T-helper 17 cell (primary cell): ENCODE data around the gene ZNF644. TPM values are rescaled to one million over a fixed set of nuclear protein-coding genes. Genes with fewer than 3 reads are reported as not detected.
"Not testable (repeated sequence)": the region's sequence is repeated elsewhere in the genome, so short reads cannot be mapped to it uniquely, and the experiment has no call there.

Experiments
- ATAC-seq: fragments of 150-1000 bp; cut with Tn5 transposase; 2 replicates; pipeline ENCODE4 v1.10.0; 2021; ENCODE audit warnings: mild to moderate bottlenecking, moderate library complexity
- DNase-seq, 3 donors: peaks; one replicate each; pipeline versions ENCODE4 v3.0.0 to v3.0.0-alpha.2; 2020 to 2021
- H3K9me3 ChIP-seq: one replicate; pipeline ENCODE4 v1.7.0; 2013; ENCODE audit warnings: low read length, mild to moderate bottlenecking; ENCODE audit not compliant: control insufficient read depth, poor library complexity, severe bottlenecking
- H3K27ac Mint-ChIP-seq: one replicate; pipeline ENCODE4 v1.8.0; 2022; ENCODE audit warnings: mild to moderate bottlenecking, moderate library complexity, mixed read lengths
- H3K27me3 Mint-ChIP-seq: one replicate; pipeline ENCODE4 v1.8.0; 2022; ENCODE audit warnings: mixed read lengths
- H3K36me3 Mint-ChIP-seq: one replicate; pipeline ENCODE4 v1.8.0; 2022; ENCODE audit warnings: low read depth, mixed read lengths
- H3K4me1 Mint-ChIP-seq: one replicate; pipeline ENCODE4 v1.8.0; 2022; ENCODE audit warnings: mild to moderate bottlenecking, mixed read lengths
- H3K4me3 Mint-ChIP-seq: one replicate; pipeline ENCODE4 v1.8.0; 2022; ENCODE audit warnings: mild to moderate bottlenecking, moderate library complexity, mixed read lengths
- total RNA-seq, 4 donors: library from RNA in 2 of 4; stranded (reverse) in 2 of 4; gene quantifications; one replicate each; pipeline ENCODE4 v1.2.3 and lab custom pipeline; 2022 to 2026

Gene ZNF644
- total RNA-seq, 2 donors from 2014 or later, result 126 to 136 TPM

DNA sequence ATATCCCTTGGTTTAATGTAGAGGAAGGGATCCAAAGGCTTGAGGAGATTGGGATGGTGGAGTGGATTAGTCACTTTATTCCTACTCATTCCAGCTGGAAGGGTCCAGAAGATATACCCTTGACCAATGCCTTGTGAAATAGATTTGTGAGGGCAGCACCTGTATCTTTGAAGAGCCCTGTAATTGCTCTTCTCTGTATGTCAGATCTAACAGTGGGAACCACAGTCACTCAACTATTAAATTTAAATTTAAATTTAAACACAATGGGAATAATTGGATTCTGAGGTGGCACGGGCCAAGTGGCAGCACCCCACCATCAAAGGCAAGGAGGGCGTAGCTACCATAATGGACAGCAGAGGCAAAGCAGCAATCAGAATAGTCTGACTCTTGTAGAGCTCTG lies 20.5 kb upstream of the ZNF644 start:
- not testable (repeated sequence) for H3K27ac Mint-ChIP-seq, H3K9me3 ChIP-seq, H3K4me3 Mint-ChIP-seq, H3K4me1 Mint-ChIP-seq, ATAC-seq, DNase-seq, H3K36me3 Mint-ChIP-seq
- peaks cover 12% of the 10 kb centered on the region for H3K27me3 Mint-ChIP-seq

DNA sequence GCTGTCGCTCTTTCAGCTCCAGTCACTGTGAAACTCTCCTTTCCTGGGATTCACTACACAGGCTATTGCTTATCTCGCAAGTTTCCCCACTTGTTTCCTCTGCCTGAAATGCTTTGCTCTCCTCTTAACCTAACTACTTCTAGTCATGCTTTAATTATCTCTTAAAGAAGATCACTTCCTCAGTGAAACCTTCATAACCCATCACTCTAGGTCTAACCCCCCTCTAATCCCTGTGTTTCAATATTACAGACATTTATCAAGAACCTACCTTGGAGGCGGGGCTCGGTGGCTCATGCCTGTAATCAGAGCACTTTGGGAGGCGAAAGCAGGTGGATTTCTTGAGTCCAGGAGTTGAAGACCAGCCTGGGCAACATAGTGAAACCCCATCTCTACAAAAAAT lies 16.7 kb upstream of the ZNF644 start:
- ATAC-seq (no peak), DNase-seq (no peak)
- no peak overlapping the region for H3K4me3 Mint-ChIP-seq
- no peaks in the 10 kb centered on the region for H3K9me3 ChIP-seq
- no peak overlapping the region for H3K27ac Mint-ChIP-seq
- H3K27me3 Mint-ChIP-seq, result peaks cover 24% of the 10 kb centered on the region
- H3K4me1 Mint-ChIP-seq, result no peaks in the 10 kb centered on the region
- H3K36me3 Mint-ChIP-seq, result peaks cover 2% of the 10 kb centered on the region

DNA sequence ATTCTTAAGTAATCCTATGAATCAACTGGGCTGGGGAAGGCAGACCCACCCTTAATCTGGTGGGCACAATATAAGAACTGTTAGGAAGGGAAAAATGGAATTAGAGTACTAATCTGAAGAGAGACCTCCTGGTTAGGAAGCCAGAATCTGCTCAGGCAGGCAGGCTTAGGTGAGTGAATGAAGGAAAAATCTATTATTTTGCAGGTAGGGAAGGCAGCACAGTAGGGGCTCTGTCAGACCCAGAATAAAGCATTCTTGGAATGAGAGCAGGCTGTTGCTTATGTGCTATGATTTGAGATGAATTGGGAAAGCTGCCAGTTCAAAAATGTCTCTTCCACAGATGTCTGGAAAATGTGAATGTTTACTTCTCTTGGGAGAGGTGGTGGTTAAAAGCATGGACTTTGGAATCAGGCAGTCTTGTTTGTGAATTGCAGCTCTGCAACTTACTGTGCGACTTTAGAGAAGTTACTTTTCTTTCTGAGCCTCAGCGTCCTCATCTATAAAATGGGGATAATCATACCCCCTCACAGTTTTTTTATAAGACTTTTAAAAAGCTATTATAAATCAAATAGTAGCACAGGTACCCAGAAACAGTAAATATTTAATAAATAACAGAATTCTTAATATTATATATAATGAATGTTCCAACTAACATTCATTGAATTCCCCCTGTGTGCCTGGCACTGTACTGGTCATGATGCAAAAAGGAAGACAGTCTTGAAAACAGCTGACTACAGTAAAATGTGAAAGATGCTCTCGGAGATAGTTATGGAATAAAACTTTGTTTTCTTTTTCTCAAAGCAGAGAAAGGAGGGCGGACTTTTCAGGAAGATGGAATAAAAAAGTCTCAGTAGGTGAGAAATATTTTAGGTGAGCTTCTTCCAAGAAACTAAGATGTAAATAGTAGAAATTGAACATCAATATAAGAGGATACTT lies 15.3 kb upstream of the ZNF644 start:
- no peak for ATAC-seq
- Mint-ChIP-seq H3K27me3 (peaks cover 37% of the 10 kb centered on the region), H3K4me1 (no peaks in the 10 kb centered on the region), H3K4me3 (no peak overlapping the region), H3K36me3 (peaks cover 4% of the 10 kb centered on the region), H3K27ac (no peak overlapping the region)
- H3K9me3 ChIP-seq, result no peaks in the 10 kb centered on the region
- DNase-seq, result no peak

DNA sequence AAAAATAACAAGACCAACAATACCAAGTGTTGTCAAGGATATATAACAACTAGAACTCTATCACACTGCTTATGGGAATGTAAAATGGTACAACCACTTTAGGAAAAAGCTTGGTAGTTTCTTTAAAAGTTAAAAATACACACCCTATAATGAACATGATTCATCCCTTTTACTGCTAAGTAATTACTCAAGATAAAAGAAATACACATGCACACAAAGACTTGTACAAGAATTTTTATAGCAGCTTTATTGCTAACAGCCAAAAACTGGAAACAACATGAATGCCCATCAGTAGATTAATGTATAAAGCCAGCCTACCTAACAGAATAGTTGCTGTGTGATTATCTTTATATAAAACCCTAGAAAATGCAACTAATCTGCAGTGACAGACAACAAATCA lies 10.5 kb upstream of the ZNF644 start:
- H3K4me3 Mint-ChIP-seq, result no peak overlapping the region
- H3K36me3 Mint-ChIP-seq, result peaks cover 8% of the 10 kb centered on the region
- DNase-seq (no peak), ATAC-seq (no peak)
- H3K27me3 Mint-ChIP-seq, result peaks cover 52% of the 10 kb centered on the region
- H3K27ac Mint-ChIP-seq, result no peak overlapping the region
- no peaks in the 10 kb centered on the region for H3K4me1 Mint-ChIP-seq
- no peaks in the 10 kb centered on the region for H3K9me3 ChIP-seq

DNA sequence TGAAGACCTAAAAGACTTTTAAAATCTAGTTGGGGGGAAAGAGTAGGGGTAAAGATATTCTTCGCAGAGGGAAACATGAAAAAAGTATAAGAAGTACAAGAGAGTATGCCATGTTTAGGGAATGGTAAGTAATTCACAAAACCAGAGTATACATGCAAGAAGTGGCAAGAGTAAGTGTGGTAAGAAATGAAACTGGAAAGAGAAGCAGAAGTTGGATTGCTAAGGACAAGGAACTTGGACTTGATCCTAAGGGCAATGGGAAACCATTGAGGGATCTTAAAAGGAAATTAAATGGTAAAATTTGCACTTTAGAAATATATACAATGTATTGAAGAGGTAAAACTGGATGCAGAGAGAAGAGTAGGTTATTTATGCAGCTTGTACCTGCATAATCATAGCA lies 9.2 kb upstream of the ZNF644 start:
- H3K36me3 Mint-ChIP-seq, result peaks cover 6% of the 10 kb centered on the region
- H3K9me3 ChIP-seq, result no peaks in the 10 kb centered on the region
- no peak overlapping the region for H3K4me3 Mint-ChIP-seq
- H3K27me3 Mint-ChIP-seq, result peaks cover 44% of the 10 kb centered on the region
- ATAC-seq (no peak), DNase-seq (no peak)
- H3K27ac Mint-ChIP-seq, result no peak overlapping the region
- peaks cover 2% of the 10 kb centered on the region for H3K4me1 Mint-ChIP-seq

DNA sequence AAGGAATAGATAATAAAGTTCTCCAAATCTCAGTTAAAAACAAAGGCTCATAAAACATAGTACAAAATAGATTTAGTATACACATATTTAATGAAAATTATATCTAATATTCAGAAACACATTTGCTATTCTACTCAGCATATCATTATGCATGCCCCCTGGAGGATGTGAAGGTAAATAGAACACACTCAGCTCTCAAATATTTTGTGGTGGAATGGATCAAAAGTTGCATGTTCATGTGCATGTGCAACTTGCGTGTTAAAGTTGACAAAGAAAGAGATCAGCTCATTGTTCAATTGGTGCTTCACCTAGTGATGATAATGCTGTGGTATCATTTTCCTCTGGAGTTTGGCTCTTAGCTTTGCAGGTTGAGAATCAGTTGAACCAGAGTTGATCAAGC lies 4.9 kb upstream of the ZNF644 start:
- Mint-ChIP-seq H3K36me3 (peaks cover 5% of the 10 kb centered on the region), H3K27me3 (peaks cover 15% of the 10 kb centered on the region), H3K27ac (no peak overlapping the region), H3K4me3 (no peak overlapping the region), H3K4me1 (peaks cover 19% of the 10 kb centered on the region)
- ATAC-seq (no peak), DNase-seq (no peak)
- H3K9me3 ChIP-seq, result no peaks in the 10 kb centered on the region

DNA sequence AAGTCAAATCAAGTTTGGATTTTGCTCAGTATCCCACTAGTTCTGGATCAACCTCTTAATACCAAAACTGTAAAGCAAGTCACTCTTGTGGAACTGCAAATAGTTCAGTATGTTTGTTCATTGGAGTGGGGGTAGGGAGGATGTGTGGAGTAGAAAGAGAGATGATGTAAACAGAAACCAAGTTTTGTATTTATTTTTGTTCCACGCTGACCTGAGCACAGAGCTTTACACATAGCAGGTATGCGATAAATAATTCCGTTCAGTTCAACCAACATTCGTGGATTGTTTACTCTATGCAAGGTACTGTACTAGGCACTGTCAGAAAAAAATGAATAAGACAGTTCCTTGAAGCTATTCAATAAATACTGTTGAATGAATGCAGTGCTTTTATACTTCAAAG lies 4.5 kb upstream of the ZNF644 start:
- H3K36me3 Mint-ChIP-seq, result peaks cover 4% of the 10 kb centered on the region
- peaks cover 12% of the 10 kb centered on the region for H3K27me3 Mint-ChIP-seq
- H3K4me1 Mint-ChIP-seq, result peaks cover 19% of the 10 kb centered on the region
- H3K4me3 Mint-ChIP-seq, result no peak overlapping the region
- H3K27ac Mint-ChIP-seq, result no peak overlapping the region
- ATAC-seq, result no peak
- no peak for DNase-seq
- no peaks in the 10 kb centered on the region for H3K9me3 ChIP-seq

DNA sequence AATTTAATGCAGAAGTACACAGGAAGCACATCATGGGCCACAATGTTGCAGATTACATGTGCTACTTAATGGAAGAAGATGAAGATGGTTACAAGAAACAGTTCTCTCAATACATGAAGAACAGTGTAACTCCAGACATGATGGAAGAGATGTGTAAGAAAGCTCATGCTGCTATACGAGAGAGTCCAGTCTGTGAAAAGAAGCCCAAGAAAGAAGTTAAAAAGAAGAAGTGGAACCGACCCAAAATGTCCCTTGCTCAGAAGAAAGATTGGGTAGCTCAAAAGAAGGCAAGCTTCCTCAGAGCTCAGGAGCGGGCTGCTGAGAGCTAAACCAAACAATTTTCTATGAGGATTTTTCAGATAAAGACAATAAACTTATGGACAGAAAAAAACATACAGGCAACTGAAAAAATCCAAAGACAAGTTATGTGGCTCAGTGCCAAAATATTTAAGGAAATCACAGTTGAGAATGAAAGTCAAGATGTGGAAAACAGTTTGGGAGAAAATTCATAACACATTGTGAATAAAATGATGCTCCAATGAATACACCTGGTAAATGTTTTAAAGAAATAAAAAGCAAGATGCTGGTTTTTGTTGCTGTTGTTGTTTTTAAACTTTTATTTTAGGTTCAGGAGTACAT lies 2.8 kb upstream of the ZNF644 start:
- no peaks in the 10 kb centered on the region for H3K9me3 ChIP-seq
- ATAC-seq (no peak), DNase-seq (no peak)
- no peak overlapping the region for H3K4me3 Mint-ChIP-seq
- no peaks in the 10 kb centered on the region for H3K27me3 Mint-ChIP-seq
- H3K36me3 Mint-ChIP-seq, result peaks cover 2% of the 10 kb centered on the region
- peaks cover 29% of the 10 kb centered on the region for H3K4me1 Mint-ChIP-seq
- peak overlapping the region; percentile 95 for H3K27ac Mint-ChIP-seq

DNA sequence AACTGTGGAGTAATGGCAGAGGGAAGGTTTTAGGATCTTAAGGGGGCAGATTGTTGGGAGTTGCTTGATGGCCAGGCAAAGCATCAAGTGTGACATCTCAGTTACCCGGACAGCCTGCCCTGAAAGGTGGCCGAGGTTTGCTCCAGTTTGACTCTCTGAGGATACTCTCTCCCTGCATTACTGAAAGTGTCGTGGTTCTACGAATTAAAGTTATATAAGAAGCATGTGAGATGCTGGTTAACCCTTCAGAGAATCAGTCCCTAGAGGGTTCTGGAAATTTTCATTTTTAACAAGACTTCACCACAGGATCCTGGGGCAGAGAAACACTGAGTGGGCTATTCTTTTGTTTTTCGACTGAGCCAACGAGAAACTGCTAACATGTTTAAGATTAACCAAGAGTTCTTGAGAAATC lies 689 bp upstream of the ZNF644 start:
- H3K4me1 Mint-ChIP-seq, result peaks cover 42% of the 10 kb centered on the region
- peaks cover 2% of the 10 kb centered on the region for H3K36me3 Mint-ChIP-seq
- DNase-seq (no peak), ATAC-seq (no peak)
- peak overlapping the region; percentile 94 for H3K4me3 Mint-ChIP-seq
- H3K9me3 ChIP-seq, result no peaks in the 10 kb centered on the region
- H3K27ac Mint-ChIP-seq, result peak overlapping the region; percentile 95
- H3K27me3 Mint-ChIP-seq, result no peaks in the 10 kb centered on the region

DNA sequence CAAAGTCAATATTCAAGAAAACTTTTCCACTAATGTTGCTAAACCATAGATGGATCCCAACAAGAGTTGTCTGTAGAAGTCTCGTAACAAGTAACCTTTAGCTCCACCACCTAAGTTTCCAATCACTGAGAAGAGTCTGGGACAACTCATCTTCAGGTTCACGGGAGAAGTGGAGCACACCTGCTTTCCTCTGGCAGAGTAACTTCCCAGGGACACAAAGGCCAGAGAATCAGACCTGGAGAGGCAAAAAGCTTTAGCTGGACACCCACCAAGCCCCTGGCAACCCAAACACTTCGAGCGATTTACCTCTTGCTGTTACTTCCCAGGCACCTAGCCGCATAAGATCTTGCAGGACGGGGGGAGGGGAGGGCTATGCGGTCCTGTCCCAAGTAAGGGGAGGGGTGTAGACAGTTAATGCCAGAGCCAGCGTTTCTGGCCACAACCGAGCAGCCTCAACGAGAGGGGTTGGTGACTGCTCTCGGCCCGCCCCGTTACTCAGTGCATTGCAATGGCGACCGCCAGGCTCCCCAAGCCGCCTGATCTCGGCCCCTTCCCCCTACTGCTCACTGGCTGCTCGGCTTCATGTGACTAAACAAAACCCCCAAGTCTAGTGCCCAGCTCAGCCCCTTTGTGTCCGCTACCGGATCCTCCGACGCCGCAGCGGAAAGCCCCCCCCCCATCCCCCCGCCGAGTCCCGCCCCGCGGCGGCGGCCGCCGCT lies 709 bp downstream of the ZNF644 start:
- Mint-ChIP-seq H3K27ac (peak overlapping the region; percentile 95), H3K4me1 (peaks cover 41% of the 10 kb centered on the region), H3K27me3 (no peaks in the 10 kb centered on the region), H3K4me3 (peak overlapping the region; percentile 94), H3K36me3 (peaks cover 2% of the 10 kb centered on the region)
- peak; percentile 56 for ATAC-seq
- no peaks in the 10 kb centered on the region for H3K9me3 ChIP-seq
- DNase-seq, result peak; percentile 53 to 73 (median 70)

DNA sequence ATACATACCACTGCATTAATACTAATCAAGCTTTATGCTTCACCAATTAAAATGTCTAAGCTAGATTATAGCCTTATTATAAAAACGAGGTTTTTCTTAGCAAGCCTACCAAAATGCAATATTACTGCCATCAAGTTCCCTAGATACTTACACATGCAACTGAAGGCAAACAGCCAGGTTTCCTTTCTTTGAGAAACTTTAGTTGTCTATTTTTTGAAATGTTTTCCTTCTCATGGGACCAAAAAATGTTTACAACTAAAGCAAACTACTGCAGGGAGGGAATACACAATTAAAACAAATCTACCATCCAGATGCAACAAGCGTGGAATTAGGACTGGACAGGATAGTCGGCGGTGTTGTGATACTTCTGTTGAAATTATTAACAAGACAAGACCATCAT lies 1.3 kb downstream of the ZNF644 start:
- H3K9me3 ChIP-seq, result no peaks in the 10 kb centered on the region
- peak overlapping the region; percentile 95 for H3K27ac Mint-ChIP-seq
- DNase-seq (no peak), ATAC-seq (no peak)
- H3K4me3 Mint-ChIP-seq, result peak overlapping the region; percentile 94
- peaks cover 2% of the 10 kb centered on the region for H3K36me3 Mint-ChIP-seq
- no peaks in the 10 kb centered on the region for H3K27me3 Mint-ChIP-seq
- H3K4me1 Mint-ChIP-seq, result peaks cover 46% of the 10 kb centered on the region

DNA sequence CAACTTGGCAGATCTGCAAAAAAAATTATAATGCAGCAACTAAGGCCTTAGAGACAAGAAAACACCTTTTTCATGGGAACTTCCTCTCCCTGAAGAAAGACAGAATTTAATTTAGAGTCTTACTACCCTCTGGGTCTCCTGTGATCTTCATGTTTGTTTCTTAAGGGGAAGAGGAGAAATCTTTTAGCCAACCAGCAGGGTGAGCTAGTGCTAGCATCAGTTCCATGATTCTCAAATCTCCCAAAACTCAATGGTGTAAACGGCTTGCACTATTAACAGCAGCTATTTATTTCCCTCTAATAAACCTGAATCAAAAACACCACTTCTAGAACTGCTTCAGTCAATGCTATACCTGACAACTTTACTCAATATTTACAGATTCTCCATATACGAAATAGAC lies 3.8 kb downstream of the ZNF644 start:
- Mint-ChIP-seq H3K4me3 (peak overlapping the region; percentile 51), H3K36me3 (peaks cover 2% of the 10 kb centered on the region), H3K27ac (peak overlapping the region; percentile 95), H3K27me3 (no peaks in the 10 kb centered on the region), H3K4me1 (peaks cover 49% of the 10 kb centered on the region)
- no peak for DNase-seq
- no peaks in the 10 kb centered on the region for H3K9me3 ChIP-seq
- ATAC-seq, result no peak

DNA sequence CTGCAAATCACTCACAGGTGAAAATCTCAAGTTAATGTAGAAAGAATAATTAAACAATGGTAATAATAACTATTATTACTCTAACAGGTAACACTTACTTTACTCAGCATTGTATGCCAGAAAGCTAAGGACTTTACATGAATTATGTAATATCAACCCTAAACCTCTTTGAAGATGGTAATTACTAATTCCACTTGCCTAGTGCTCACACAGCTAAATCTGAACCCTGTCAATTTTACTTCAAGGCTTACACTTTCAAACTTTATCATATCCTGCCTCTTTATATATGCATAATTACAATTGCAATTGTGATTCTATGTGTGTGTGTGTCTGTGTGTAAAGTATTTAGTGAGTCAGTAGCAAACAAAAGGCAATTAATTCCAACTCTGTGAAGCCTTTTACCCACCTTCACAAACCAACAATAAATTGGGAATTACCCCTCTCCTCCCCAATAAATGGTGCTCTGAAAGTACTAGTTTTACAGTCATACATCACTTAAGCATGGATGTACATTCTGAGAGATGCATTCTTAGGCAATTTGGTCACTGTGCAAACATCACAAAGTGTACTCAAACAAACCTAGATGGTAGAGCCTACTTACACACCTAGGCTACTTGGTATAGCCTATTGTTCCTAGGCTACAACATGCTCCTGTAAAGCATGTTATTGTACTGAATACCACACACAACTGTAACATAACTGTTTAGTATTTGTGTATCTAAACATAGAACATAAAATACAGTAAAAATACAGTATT lies 5.9 kb downstream of the ZNF644 start:
- H3K4me1 Mint-ChIP-seq, result peaks cover 56% of the 10 kb centered on the region
- H3K27me3 Mint-ChIP-seq, result no peaks in the 10 kb centered on the region
- H3K36me3 Mint-ChIP-seq, result peaks cover 2% of the 10 kb centered on the region
- H3K4me3 Mint-ChIP-seq, result no peak overlapping the region
- DNase-seq (no peak), ATAC-seq (peak; percentile 11)
- peak overlapping the region; percentile 47 for H3K27ac Mint-ChIP-seq
- no peaks in the 10 kb centered on the region for H3K9me3 ChIP-seq
